GM12892 (cell line): ENCODE data around the gene ZNF771.

ENCODE experiments used
- POLR2A ChIP-seq: IDR thresholded peaks from 2 replicates; pipeline ENCODE4 v1.6.1; 2011; ENCODE audit warnings: low read depth, low read length, control low read depth
- TAF1 ChIP-seq: IDR thresholded peaks from 2 replicates; pipeline ENCODE4 v1.6.1; 2011; ENCODE audit warnings: low read depth, mild to moderate bottlenecking, control low read depth, low read length, borderline replicate concordance

DNA sequence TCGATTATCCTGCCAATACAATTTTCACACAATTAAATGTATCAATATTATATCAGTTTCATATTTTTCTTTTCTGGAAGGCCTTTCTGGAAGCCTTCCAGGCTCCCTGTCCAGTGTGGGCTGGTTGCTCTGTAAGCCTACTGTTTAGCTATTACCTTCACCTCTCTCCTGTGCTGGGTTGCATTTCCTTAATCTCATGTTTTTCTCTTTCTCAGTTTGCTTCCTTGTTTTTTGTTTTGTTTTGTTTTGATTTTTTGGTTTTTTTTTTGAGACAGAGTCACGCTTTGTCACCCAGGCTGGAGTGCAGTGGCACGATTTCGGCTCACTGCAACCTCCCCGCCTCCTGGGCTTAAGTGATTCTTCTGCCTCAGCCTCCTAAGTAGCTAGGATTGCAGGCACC lies 31.4 kb downstream of the ZNF771 start:
- TF ChIP-seq POLR2A (no peak), TAF1 (no peak)
